Endodermal cell (in vitro differentiated cells): ENCODE results near the gene IL1F10. TPM values are rescaled to one million over a fixed set of nuclear protein-coding genes. Genes with fewer than 3 reads are reported as not detected.

ENCODE experiments used
- DNase-seq: peaks from one replicate; pipeline ENCODE4 v3.0.0-alpha.2; 2017
- H3K27ac ChIP-seq: 2 replicates; pipeline ENCODE4 v1.5.1; 2013; ENCODE audit warnings: mild to moderate bottlenecking, low read depth, low read length, moderate library complexity
- H3K27me3 ChIP-seq: 2 replicates; pipeline ENCODE4 v1.6.1; 2013; ENCODE audit warnings: mild to moderate bottlenecking, low read length, moderate library complexity; ENCODE audit not compliant: insufficient read depth, control insufficient read depth, poor library complexity, severe bottlenecking
- H3K36me3 ChIP-seq: 2 replicates; pipeline ENCODE4 v1.7.0; 2013; ENCODE audit warnings: mild to moderate bottlenecking, low read length, moderate library complexity; ENCODE audit not compliant: control insufficient read depth, insufficient read depth
- H3K4me1 ChIP-seq: one replicate; pipeline ENCODE4 v1.7.0; 2013; ENCODE audit warnings: low read length; ENCODE audit not compliant: control insufficient read depth, insufficient read depth
- H3K4me3 ChIP-seq: 2 replicates; pipeline ENCODE4 v1.5.1; 2013; ENCODE audit warnings: mild to moderate bottlenecking, low read length, moderate library complexity
- H3K9ac ChIP-seq: 2 replicates; pipeline ENCODE4 v1.6.1; 2013; ENCODE audit warnings: mild to moderate bottlenecking, low read length, moderate library complexity; ENCODE audit not compliant: poor library complexity, severe bottlenecking; ENCODE audit errors: extremely low read depth
- H3K9me3 ChIP-seq: 2 replicates; pipeline ENCODE4 v1.6.1; 2013; ENCODE audit warnings: mild to moderate bottlenecking, low read length, moderate library complexity; ENCODE audit not compliant: control insufficient read depth
- H3K27ac Mint-ChIP-seq: 2 replicates; pipeline ENCODE4 v1.8.0; 2020; ENCODE audit warnings: mixed read lengths
- H3K27me3 Mint-ChIP-seq: 2 replicates; pipeline ENCODE4 v1.8.0; 2021; ENCODE audit warnings: mild to moderate bottlenecking, mixed read lengths; ENCODE audit not compliant: insufficient read depth
- H3K36me3 Mint-ChIP-seq: 2 replicates; pipeline ENCODE4 v1.8.0; 2020; ENCODE audit warnings: low read depth, mixed read lengths
- H3K4me1 Mint-ChIP-seq: 2 replicates; pipeline ENCODE4 v1.8.0; 2020; ENCODE audit warnings: mixed read lengths
- H3K4me3 Mint-ChIP-seq: 2 replicates; pipeline ENCODE4 v1.8.0; 2020; ENCODE audit warnings: mild to moderate bottlenecking, moderate library complexity, mixed read lengths
- H3K9me3 Mint-ChIP-seq: 2 replicates; pipeline ENCODE4 v1.8.0; 2020; ENCODE audit warnings: mild to moderate bottlenecking, mixed read lengths
- WGBS, 2 experiments: methylation state at CpG; one replicate each; pipeline versions ENCODE4 v1.1.5 to v1.1.7; 2013; ENCODE audit warnings: missing lambda C conversion rate in 2 of 2, mixed read lengths in 1 of 2; ENCODE audit not compliant: insufficient coverage in 1 of 2, insufficient read length in 1 of 2; 5-methylcytosine and 5-hydroxymethylcytosine counted together
- total RNA-seq, 2 donors: library from RNA; stranded (reverse); fragmentation: NEBNext Ultra II Directional in 1 of 2; extraction: Animal tissue kit (Norgen Biotek cat#: 25700) in 1 of 2; gene quantifications; 2 replicates in 1 of 2; 3 replicates in 1 of 2; pipeline ENCODE4 v1.2.1, GENCODE V29; 2021
- TF ChIP-seq, protein P1 (sequence below): fragments of 200-600 bp; sonication (generic); conservative IDR thresholded peaks from 2 replicates; pipeline ENCODE4 v1.5.0; 2021; ENCODE audit warnings: antibody characterized with exemption, mild to moderate bottlenecking

IL1F10 gene
- total RNA-seq, 2 donors from 2014 or later: not detected

GRCh38 chr2:113117541-113118262 is 49.9 kb downstream of the IL1F10 start:
- Histone ChIP-seq H3K4me1 (no peaks in the 10 kb centered on the region), H3K9me3 (no peaks in the 10 kb centered on the region), H3K36me3 (no peaks in the 10 kb centered on the region), H3K4me3 (no peak overlapping the region), H3K27ac (no peak overlapping the region), H3K9ac (no peak overlapping the region), H3K27me3 (peaks cover 91% of the 10 kb centered on the region)
- TF ChIP-seq, protein P1, sequence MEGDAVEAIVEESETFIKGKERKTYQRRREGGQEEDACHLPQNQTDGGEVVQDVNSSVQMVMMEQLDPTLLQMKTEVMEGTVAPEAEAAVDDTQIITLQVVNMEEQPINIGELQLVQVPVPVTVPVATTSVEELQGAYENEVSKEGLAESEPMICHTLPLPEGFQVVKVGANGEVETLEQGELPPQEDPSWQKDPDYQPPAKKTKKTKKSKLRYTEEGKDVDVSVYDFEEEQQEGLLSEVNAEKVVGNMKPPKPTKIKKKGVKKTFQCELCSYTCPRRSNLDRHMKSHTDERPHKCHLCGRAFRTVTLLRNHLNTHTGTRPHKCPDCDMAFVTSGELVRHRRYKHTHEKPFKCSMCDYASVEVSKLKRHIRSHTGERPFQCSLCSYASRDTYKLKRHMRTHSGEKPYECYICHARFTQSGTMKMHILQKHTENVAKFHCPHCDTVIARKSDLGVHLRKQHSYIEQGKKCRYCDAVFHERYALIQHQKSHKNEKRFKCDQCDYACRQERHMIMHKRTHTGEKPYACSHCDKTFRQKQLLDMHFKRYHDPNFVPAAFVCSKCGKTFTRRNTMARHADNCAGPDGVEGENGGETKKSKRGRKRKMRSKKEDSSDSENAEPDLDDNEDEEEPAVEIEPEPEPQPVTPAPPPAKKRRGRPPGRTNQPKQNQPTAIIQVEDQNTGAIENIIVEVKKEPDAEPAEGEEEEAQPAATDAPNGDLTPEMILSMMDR: no peak
- Mint-ChIP-seq H3K27me3 (peaks cover 37% of the 10 kb centered on the region), H3K36me3 (no peaks in the 10 kb centered on the region), H3K4me1 (no peaks in the 10 kb centered on the region), H3K27ac (no peak overlapping the region), H3K4me3 (no peak overlapping the region), H3K9me3 (no peaks in the 10 kb centered on the region)
- WGBS, 2 experiments: 92 to 94% methylated on average over 7 to 9 of the region's 9 CpGs
- DNase-seq: no peak

- no peaks in the 10 kb centered on the region for H3K9me3 Mint-ChIP-seq
- H3K27ac ChIP-seq: no peak overlapping the region
- TF ChIP-seq, protein P1: no peak
- H3K4me1 Mint-ChIP-seq: no peaks in the 10 kb centered on the region
- H3K36me3 Mint-ChIP-seq: no peaks in the 10 kb centered on the region
- H3K4me3 Mint-ChIP-seq: no peak overlapping the region
- no peaks in the 10 kb centered on the region for H3K9me3 ChIP-seq
- no peak overlapping the region for H3K4me3 ChIP-seq
- H3K27me3 ChIP-seq: peaks cover 87% of the 10 kb centered on the region
- no peaks in the 10 kb centered on the region for H3K36me3 ChIP-seq
- 94% methylated on average over 2 of the region's 2 CpGs; no CpG with 5 or more reads in 1 of the 2 experiments for WGBS, 2 experiments
- no peaks in the 10 kb centered on the region for H3K4me1 ChIP-seq
- peaks cover 39% of the 10 kb centered on the region for H3K27me3 Mint-ChIP-seq
- no peak overlapping the region for H3K27ac Mint-ChIP-seq
- DNase-seq: no peak
- no peak overlapping the region for H3K9ac ChIP-seq
Observed at GRCh38 chr2:113118263-113118657, 50.5 kb downstream of the IL1F10 start.

GRCh38 chr2:113119111-113119510 is 51.3 kb downstream of the IL1F10 start:
- H3K9ac ChIP-seq: no peak overlapping the region
- H3K9me3 ChIP-seq: no peaks in the 10 kb centered on the region
- no peak overlapping the region for H3K27ac ChIP-seq
- peaks cover 87% of the 10 kb centered on the region for H3K27me3 ChIP-seq
- no peak for DNase-seq
- H3K4me1 ChIP-seq: no peaks in the 10 kb centered on the region
- H3K4me3 Mint-ChIP-seq: no peak overlapping the region
- no peaks in the 10 kb centered on the region for H3K36me3 ChIP-seq
- H3K27ac Mint-ChIP-seq: no peak overlapping the region
- no peak overlapping the region for H3K4me3 ChIP-seq
- no peaks in the 10 kb centered on the region for H3K36me3 Mint-ChIP-seq
- peaks cover 44% of the 10 kb centered on the region for H3K27me3 Mint-ChIP-seq
- H3K9me3 Mint-ChIP-seq: no peaks in the 10 kb centered on the region
- TF ChIP-seq, protein P1: no peak
- WGBS, 2 experiments: 100% methylated on average over 2 of the region's 2 CpGs; no CpG with 5 or more reads in 1 of the 2 experiments
- no peaks in the 10 kb centered on the region for H3K4me1 Mint-ChIP-seq
